ENCODE data around the gene TENM3. TPM values are rescaled to one million over a fixed set of nuclear protein-coding genes. Genes with fewer than 3 reads are reported as not detected.

The TENM3 gene
- total RNA-seq, 4 donors from 2014 or later = 29.8 to 58.5 (median 35.9) TPM

- TF ChIP-seq, protein P1, sequence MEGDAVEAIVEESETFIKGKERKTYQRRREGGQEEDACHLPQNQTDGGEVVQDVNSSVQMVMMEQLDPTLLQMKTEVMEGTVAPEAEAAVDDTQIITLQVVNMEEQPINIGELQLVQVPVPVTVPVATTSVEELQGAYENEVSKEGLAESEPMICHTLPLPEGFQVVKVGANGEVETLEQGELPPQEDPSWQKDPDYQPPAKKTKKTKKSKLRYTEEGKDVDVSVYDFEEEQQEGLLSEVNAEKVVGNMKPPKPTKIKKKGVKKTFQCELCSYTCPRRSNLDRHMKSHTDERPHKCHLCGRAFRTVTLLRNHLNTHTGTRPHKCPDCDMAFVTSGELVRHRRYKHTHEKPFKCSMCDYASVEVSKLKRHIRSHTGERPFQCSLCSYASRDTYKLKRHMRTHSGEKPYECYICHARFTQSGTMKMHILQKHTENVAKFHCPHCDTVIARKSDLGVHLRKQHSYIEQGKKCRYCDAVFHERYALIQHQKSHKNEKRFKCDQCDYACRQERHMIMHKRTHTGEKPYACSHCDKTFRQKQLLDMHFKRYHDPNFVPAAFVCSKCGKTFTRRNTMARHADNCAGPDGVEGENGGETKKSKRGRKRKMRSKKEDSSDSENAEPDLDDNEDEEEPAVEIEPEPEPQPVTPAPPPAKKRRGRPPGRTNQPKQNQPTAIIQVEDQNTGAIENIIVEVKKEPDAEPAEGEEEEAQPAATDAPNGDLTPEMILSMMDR (IDR thresholded peaks at IDR 0.05; ENCODE audit: low read depth) = no peak
These were observed 3.4 kb downstream of the TENM3 start for GRCh38 chr4:182246401-182247205.

DNA sequence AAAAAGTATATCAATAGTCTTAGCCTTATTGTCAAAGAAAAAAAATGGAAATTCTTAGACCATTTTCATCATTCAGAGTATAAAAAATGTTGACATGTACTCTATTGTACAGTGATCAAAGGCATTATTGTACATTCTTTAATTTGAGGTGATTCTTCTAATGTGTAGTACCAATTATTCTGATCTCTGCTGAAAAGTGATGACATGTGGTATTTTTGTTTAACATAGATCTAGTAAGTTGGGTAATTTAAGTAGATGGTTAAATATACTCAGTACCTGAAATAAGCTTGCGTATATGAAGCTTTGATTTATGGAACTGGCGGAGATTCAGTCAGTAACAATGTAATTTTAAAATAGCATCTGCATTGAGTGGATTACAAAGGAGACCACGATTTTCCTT is 5.1 kb downstream of the TENM3 start:
- TF ChIP-seq, protein P1 (IDR thresholded peaks at IDR 0.05; ENCODE audit: low read depth) = no peak

DNA sequence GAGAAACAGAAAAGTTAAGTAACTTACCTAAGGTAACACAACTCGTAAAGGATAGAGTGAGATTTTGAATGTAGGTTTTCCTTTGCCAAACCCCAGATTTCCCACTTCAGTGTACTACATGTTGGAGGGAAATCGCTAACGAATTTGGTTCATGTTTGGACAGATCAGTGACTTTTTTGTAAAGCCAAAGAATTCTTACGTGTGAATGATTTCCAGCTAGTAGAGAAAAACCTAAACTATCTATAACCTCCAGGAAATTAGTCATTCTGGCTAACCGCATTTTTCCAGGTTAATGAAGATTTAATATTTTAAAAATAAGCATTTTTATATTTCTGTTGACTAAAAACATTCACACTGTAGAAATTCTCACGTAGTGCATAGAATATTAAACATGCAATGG is 7.2 kb downstream of the TENM3 start:
- TF ChIP-seq, protein P1 (IDR thresholded peaks at IDR 0.05; ENCODE audit: low read depth) = no peak

DNA sequence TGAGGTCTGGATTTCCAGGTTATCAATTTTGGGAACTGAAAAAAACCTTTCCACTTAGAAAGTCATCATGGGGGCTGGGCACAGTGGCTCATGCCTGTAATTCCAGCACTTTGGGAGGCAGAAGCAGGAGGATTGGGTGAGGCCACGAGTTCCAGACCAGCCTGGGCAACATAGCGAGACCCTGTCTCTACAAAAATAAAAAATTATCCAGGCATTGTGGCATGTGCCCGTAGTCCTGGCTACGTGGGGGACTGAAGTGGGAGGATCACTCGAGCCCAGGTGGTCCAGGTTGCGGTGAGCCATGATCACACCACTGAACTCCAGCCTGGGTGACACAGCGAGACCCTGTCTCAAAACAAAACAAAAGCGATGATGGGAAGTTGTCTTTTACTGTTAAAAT is 7.9 kb downstream of the TENM3 start:
- TF ChIP-seq, protein P1 (IDR thresholded peaks at IDR 0.05; ENCODE audit: low read depth) = no peak

DNA sequence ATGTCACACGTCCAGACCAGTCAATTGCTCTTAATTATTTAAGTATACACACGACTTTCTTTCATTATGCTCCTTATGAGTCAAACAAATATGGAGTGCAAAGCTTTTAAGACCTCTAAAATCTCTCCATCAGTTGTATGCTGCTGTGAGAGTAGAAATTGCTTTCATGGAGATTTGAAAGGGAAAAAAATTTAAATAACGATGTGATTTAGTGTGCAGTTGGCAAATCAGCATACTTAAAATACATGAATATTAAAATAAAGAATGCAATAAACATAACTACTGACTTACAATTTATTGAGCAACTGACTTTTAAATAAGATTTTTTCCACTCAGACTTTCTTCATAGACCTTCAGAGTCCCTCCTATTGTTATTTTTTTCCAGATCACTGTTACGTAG is 9.0 kb downstream of the TENM3 start:
- TF ChIP-seq, protein P1 (IDR thresholded peaks at IDR 0.05; ENCODE audit: low read depth) = no peak

DNA sequence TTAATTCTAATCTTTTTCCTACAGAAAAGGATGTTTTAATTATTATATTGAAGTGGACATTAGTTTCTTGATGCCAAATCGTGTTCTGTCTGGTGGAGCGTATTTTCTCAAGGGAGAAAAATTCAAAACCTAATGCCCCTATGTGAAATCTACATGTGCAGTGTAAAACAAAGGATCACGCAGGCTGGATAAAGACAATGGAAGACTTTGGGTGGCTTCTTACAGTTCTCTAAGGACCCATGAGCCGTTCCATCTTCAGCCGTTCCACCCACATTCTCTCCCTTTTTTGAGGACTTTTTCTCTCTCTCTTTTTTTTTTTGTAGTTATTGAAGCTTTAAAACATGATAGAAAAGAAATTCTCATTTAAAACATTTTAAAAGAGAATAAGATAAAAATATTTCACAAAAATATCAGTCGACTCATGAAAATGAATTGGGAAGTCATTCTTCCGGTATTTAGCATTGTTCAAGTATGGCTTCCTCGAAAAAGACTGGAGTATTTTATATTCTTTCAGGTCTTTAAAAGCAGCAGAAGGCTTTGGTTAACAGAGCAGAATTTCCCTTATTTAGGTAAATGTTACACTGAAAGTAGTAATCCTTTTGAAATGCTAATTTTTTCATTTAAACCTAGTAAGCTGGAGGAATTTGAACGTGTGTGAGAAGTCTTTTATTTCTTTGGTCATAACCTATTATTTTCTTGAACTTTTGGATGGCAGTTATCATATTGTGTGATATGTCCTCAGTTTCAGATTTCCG is 11.0 kb downstream of the TENM3 start:
- TF ChIP-seq, protein P1 (IDR thresholded peaks at IDR 0.05; ENCODE audit: low read depth) = no peak

DNA sequence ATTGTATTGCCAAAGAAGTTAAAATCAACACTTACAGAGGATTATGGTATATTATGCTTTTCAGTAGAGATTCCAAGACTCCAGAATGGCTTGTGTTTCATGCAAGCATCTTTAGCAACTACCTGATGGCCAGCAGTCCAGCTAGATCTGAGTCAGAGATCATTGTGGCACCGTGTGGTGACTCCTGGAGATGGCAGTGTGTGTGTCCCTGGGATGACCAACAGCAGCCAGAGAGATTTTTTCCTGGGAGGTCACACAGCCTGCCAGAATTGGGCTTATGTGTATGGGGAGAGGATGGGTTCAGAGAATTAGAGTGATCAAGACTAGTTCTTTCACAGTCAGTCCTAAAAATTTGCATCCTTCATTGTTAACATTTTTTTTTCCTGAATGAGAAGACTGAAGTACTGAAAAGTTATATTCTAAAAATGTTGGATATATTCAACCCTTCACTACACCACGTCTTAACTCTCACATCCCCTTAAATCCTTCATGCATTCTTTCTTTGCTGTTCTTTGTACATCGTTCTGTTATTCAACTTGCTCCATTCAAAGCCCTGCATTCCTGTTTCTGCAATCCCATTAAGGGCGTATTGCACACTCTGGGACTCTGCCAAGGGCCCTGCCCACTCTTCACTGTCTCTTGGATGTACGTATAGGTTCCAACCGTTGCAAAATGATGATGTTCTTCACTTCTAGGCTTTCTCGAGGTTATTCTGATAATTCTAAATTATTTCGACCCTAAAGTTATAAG is 12.4 kb downstream of the TENM3 start:
- TF ChIP-seq, protein P1 (IDR thresholded peaks at IDR 0.05; ENCODE audit: low read depth) = no peak
